ENCODE results near the gene TIMM44. TPM values are rescaled to one million over a fixed set of nuclear protein-coding genes. Genes with fewer than 3 reads are reported as not detected.

The TIMM44 gene
- total and polyA plus RNA-seq, 2 of the 8 experiments (the other 6 are each of a cell fraction or from before 2014, with no cell fraction given): 131 to 150 TPM

DNA sequence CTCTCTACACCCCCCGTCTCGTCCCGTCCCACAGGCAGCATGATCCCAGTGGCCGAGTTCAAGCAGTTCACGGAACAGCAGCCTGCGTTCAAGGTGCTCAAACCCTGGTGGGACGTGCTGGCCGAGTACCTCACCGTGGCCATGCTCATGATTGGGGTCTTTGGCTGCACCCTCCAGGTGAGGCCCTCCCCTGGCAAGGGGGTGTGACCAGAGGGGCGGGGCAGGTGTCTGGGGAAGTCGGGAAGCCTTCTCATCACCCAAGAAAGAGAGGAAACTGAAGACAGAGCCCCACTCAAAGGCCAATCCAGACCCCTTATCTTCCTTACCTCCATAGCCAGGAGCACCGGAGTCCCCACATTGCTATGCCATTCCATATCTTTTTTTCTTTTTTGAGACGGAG is 47.9 kb downstream of the TIMM44 start:
- H4K8ac ChIP-seq (ENCODE audit: extremely low read depth, insufficient read depth, low read length): peak overlapping the region; percentile 1; the same call in 1 of the 2 replicates
- no peak overlapping the region; the same call in 1 of the 2 replicates for H2BK5ac ChIP-seq (ENCODE audit: low read depth, low read length)
- no peak overlapping the region for H3K4me3 ChIP-seq (ENCODE audit: extremely low read depth in 1 of 4, insufficient read depth in 2 of 4, low read depth in 3 of 4, low read length in 4 of 4)
- no peak overlapping the region for H2BK20ac ChIP-seq (ENCODE audit: low read length)
- H2BK120ac ChIP-seq (replicated peaks; ENCODE audit: low read depth, low read length): no peak overlapping the region
- DNase-seq (ENCODE audit: low read depth in 1 of 2, low spot score in 2 of 2) (no peak), FAIRE-seq (no peak)
- H3K36me3 ChIP-seq (ENCODE audit: control insufficient read depth in 2 of 4, insufficient read depth in 4 of 4, low read length in 3 of 4): no peaks in the 10 kb centered on the region
- no peak overlapping the region for H3K27ac ChIP-seq (ENCODE audit: low read depth, low read length)
- peaks cover 0 to 3% of the 10 kb centered on the region in 2 experiments for H4K20me1 ChIP-seq (replicated peaks in 1 of 2; ENCODE audit: control insufficient read depth in 1 of 2, insufficient read depth in 2 of 2, low read length in 2 of 2)
- H3K27me3 ChIP-seq (replicated peaks in 1 of 4; ENCODE audit: control insufficient read depth in 3 of 4, extremely low read depth in 1 of 4, insufficient read depth in 3 of 4, low read length in 3 of 4): no peaks in the 10 kb centered on the region
- no peak overlapping the region for H3K14ac ChIP-seq (ENCODE audit: insufficient read length)
- no peak overlapping the region for H4K91ac ChIP-seq (replicated peaks; ENCODE audit: insufficient read length, low read length)
- no peak overlapping the region for H3K4ac ChIP-seq (replicated peaks; ENCODE audit: insufficient read length, low read depth, low read length)
- CTCF ChIA-PET (ENCODE audit: partially characterized antibody): no interaction called here
- peaks cover 0 to 4% (median 0%) of the 10 kb centered on the region in 4 experiments; a peak in 2 of 7 replicates for H3K4me1 ChIP-seq (replicated peaks in 1 of 4; ENCODE audit: control insufficient read depth in 3 of 4, insufficient read depth in 4 of 4, low read length in 3 of 4)
- no peaks in the 10 kb centered on the region for H3K79me1 ChIP-seq (ENCODE audit: low read depth, low read length)
- no peak overlapping the region for H2BK15ac ChIP-seq (ENCODE audit: low read length)
- no peaks in the 10 kb centered on the region for H3K9me3 ChIP-seq (ENCODE audit: insufficient read depth in 2 of 2, low read depth in 1 of 2, low read length in 1 of 2)
- H4K5ac ChIP-seq (ENCODE audit: insufficient read length, low read depth, low read length): peak overlapping the region; percentile 33
- WGBS, 2 experiments (ENCODE audit: extremely low coverage in 1 of 2, insufficient coverage in 1 of 2, insufficient read length in 1 of 2, insufficient replicate concordance in 2 of 2, low coverage in 1 of 2, low lambda C conversion rate in 2 of 2, missing lambda C conversion rate in 1 of 2): 94% methylated on average over 13 of the region's 13 CpGs; no CpG with 5 or more reads in 1 of the 2 experiments
- H2AFZ ChIP-seq (ENCODE audit: low read length): no peak overlapping the region
- no peak overlapping the region for H2BK12ac ChIP-seq (ENCODE audit: low read depth, low read length)
- no peak overlapping the region for H3K23ac ChIP-seq (ENCODE audit: insufficient read length)
- H2AK5ac ChIP-seq (ENCODE audit: low read depth, low read length): no peak overlapping the region
- no peak overlapping the region for H3K9ac ChIP-seq (replicated peaks in 1 of 4; ENCODE audit: extremely low read depth in 1 of 4, low read depth in 3 of 4, low read length in 3 of 4)
- no peak overlapping the region for H3K56ac ChIP-seq (replicated peaks; ENCODE audit: insufficient read length, low read depth, low read length)
- H3K79me2 ChIP-seq (ENCODE audit: control insufficient read depth in 1 of 2, insufficient read depth in 2 of 2, low read length in 2 of 2): no peaks in the 10 kb centered on the region
- no peak overlapping the region for H3K18ac ChIP-seq (ENCODE audit: extremely low read depth, low read length)
- POLR2A ChIA-PET (ENCODE audit: partially characterized antibody): interaction anchor here (0.7 kb wide), 1 partner anchor 34 kb away, joined by 3 read pairs; no protein-coding TSS in a partner anchor
- no peaks in the 10 kb centered on the region for H3K23me2 ChIP-seq (ENCODE audit: low read depth, low read length)
- no peak overlapping the region for H3K4me2 ChIP-seq (ENCODE audit: insufficient read depth in 1 of 2, low read depth in 2 of 2, low read length in 2 of 2)
- TF ChIP-seq TBP (IDR thresholded peaks at IDR 0.05; ENCODE audit: low read depth, low read length): no peak
- no peak for TF ChIP-seq TAF1 (IDR thresholded peaks at IDR 0.05; ENCODE audit: low read depth, low read length)
- no peak for TF ChIP-seq RNF2 (IDR thresholded peaks at IDR 0.05; ENCODE audit: borderline replicate concordance, low read depth, low read length, missing control alignments, poor library complexity, severe bottlenecking)
- TF ChIP-seq HDAC6 (IDR thresholded peaks at IDR 0.05; ENCODE audit: low read depth, low read length): no peak
- TF ChIP-seq YY1 (IDR thresholded peaks at IDR 0.05; ENCODE audit: low read depth, low read length): no peak
- no peak for TF ChIP-seq NRF1 (IDR thresholded peaks at IDR 0.05; ENCODE audit: low read depth, low read length)
- TF ChIP-seq EZH2 (IDR thresholded peaks at IDR 0.05; ENCODE audit: low read depth, low read length, severe bottlenecking): no peak
